Neuronal stem cell (in vitro differentiated cells): ENCODE data around the gene GRPEL2.

Source experiments
- DNase-seq: peaks from one replicate; pipeline ENCODE4 v3.0.0-alpha.2; 2013; ENCODE audit warnings: low spot score
- H2AFZ ChIP-seq: one replicate; pipeline ENCODE4 v1.6.1; 2013; ENCODE audit warnings: mild to moderate bottlenecking, low read length, inconsistent platforms
- H2AK5ac ChIP-seq: 2 replicates; pipeline ENCODE4 v1.6.1; 2013; ENCODE audit warnings: low read depth, mild to moderate bottlenecking, inconsistent platforms, low read length, moderate library complexity, mixed read lengths
- H2BK120ac ChIP-seq: 2 replicates; pipeline ENCODE4 v1.6.1; 2013; ENCODE audit warnings: low read depth, mild to moderate bottlenecking, inconsistent platforms, low read length, moderate library complexity, mixed read lengths
- H2BK12ac ChIP-seq: one replicate; pipeline ENCODE4 v1.6.1; 2013; ENCODE audit warnings: low read length, inconsistent platforms
- H2BK15ac ChIP-seq: 2 replicates; pipeline ENCODE4 v1.6.1; 2013; ENCODE audit warnings: mild to moderate bottlenecking, low read length, inconsistent platforms, mixed read lengths
- H2BK5ac ChIP-seq: one replicate; pipeline ENCODE4 v1.6.1; 2013; ENCODE audit warnings: inconsistent platforms, mild to moderate bottlenecking, low read length, moderate library complexity
- H3K14ac ChIP-seq: one replicate; pipeline ENCODE4 v1.6.1; 2013; ENCODE audit warnings: low read length, inconsistent platforms
- H3K18ac ChIP-seq: 2 replicates; pipeline ENCODE4 v1.6.1; 2013; ENCODE audit warnings: low read length, inconsistent platforms
- H3K23ac ChIP-seq: 2 replicates; pipeline ENCODE4 v1.6.1; 2013; ENCODE audit warnings: low read depth, mild to moderate bottlenecking, mixed read lengths, low read length, inconsistent platforms; ENCODE audit not compliant: poor library complexity
- H3K27ac ChIP-seq: replicated peaks from 3 replicates; pipeline ENCODE4 v1.5.1; 2013; ENCODE audit warnings: low read length, inconsistent platforms
- H3K27me3 ChIP-seq, 3 experiments: 2 replicates each; pipeline ENCODE4 v1.6.1; 2013; ENCODE audit warnings: low read length in 3 of 3, mild to moderate bottlenecking in 2 of 3, inconsistent platforms in 1 of 3, low read depth in 1 of 3, mixed read lengths in 1 of 3, moderate library complexity in 1 of 3; ENCODE audit not compliant: control insufficient read depth in 3 of 3, insufficient read depth in 3 of 3
- H3K36me3 ChIP-seq, 2 donors: replicated peaks in 1 of 2; 2 replicates each; pipeline ENCODE4 v1.6.1; 2013; ENCODE audit warnings: low read length in 2 of 2; ENCODE audit not compliant: control insufficient read depth in 2 of 2, insufficient read depth in 2 of 2
- H3K4ac ChIP-seq: 2 replicates; pipeline ENCODE4 v1.6.1; 2013; ENCODE audit warnings: inconsistent platforms, mild to moderate bottlenecking, low read length, moderate library complexity
- H3K4me1 ChIP-seq, 2 donors: 1 replicate in 1 of 2; 2 replicates in 1 of 2; pipeline ENCODE4 v1.6.1; 2013; ENCODE audit warnings: low read length in 2 of 2, low read depth in 1 of 2; ENCODE audit not compliant: control insufficient read depth in 2 of 2, insufficient read depth in 1 of 2
- H3K4me2 ChIP-seq: one replicate; pipeline ENCODE4 v1.6.1; 2013; ENCODE audit warnings: mild to moderate bottlenecking, low read length, inconsistent platforms; ENCODE audit not compliant: insufficient read depth, poor library complexity, severe bottlenecking
- H3K4me3 ChIP-seq, 2 donors: 2 replicates each; pipeline ENCODE4 v1.5.1; 2013; ENCODE audit warnings: low read length in 2 of 2, mild to moderate bottlenecking in 2 of 2, inconsistent platforms in 1 of 2, moderate library complexity in 1 of 2
- H3K79me1 ChIP-seq: one replicate; pipeline ENCODE4 v1.6.1; 2013; ENCODE audit warnings: low read depth, mild to moderate bottlenecking, inconsistent platforms, low read length, moderate library complexity
- H3K9ac ChIP-seq: one replicate; pipeline ENCODE4 v1.6.1; 2013; ENCODE audit warnings: mild to moderate bottlenecking, low read depth, low read length, inconsistent platforms; ENCODE audit not compliant: poor library complexity
- H3K9me3 ChIP-seq, 2 donors: replicated peaks in 1 of 2; 2 replicates each; pipeline versions ENCODE3 to v1.6.1; 2013; ENCODE audit warnings: low read length in 2 of 2, mild to moderate bottlenecking in 2 of 2, inconsistent platforms in 1 of 2, low read depth in 1 of 2, mixed read lengths in 1 of 2, moderate library complexity in 1 of 2; ENCODE audit not compliant: control insufficient read depth in 2 of 2, insufficient read depth in 1 of 2
- H4K8ac ChIP-seq: one replicate; pipeline ENCODE4 v1.6.1; 2013; ENCODE audit warnings: low read depth, mild to moderate bottlenecking, inconsistent platforms, low read length, moderate library complexity
- H4K91ac ChIP-seq: one replicate; pipeline ENCODE4 v1.6.1; 2013; ENCODE audit warnings: low read length, low read depth, mild to moderate bottlenecking, inconsistent platforms; ENCODE audit not compliant: poor library complexity
- WGBS, 2 donors: extraction: QIAGEN DNeasy Blood & Tissue Kit; methylation state at CpG; one replicate each; pipeline ENCODE4 v1.1.7; 2013; ENCODE audit warnings: missing lambda C conversion rate in 2 of 2, mixed read lengths in 1 of 2; ENCODE audit not compliant: insufficient read length in 2 of 2, insufficient replicate concordance in 1 of 2; ENCODE audit errors: extremely low coverage in 2 of 2; 5-methylcytosine and 5-hydroxymethylcytosine counted together

The GRPEL2 gene

DNA sequence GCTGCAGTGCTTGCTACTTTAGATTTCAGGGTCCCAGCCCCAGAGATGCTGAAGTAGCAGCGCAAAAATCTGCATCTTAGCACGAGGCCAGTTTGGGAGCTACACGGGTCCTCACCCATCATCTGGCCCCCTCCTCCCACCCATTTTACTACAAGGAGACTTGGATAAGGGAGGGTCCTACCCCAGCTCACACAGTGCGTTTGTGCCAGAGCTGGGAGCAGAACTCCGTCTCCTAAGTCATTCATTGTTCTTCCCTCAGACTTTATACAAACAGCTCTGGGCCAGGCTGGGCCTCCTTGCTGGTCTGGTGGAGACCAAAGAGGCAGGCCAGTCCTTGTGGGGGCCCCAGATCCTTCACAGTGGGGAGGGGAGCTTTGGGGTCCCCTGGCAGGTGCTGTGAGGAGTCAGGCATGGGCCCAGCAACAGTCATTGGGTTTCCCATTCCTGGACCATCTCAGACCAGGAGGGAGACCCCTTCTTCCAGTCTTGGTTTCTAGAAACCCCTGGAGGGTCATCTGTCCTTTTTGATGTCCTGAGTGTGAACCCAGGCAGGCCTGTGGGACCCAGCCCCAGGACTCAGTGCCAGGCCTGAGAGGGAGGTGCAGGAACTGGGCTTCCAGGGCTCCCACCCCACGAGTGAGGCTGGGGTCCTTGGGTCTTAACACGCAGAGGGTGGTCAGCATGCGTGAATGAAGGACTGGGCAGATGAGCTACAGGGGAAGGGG is 36.1 kb downstream of the GRPEL2 start:
- Histone ChIP-seq H2AFZ (peak overlapping the region; percentile 93), H3K23ac (peak overlapping the region; percentile 27), H3K27me3 (no peaks in the 10 kb centered on the region), H3K4me1 (peaks cover 9 to 16% of the 10 kb centered on the region in 2 donors), H2BK15ac (peak overlapping the region; percentile 14), H4K91ac (no peak overlapping the region), H3K27ac (no peak overlapping the region), H3K79me1 (no peaks in the 10 kb centered on the region), H3K4me3 (peak overlapping the region in 1 of 2 donors; percentile 48), H3K4ac (no peak overlapping the region), H2BK120ac (no peak overlapping the region), H2AK5ac (peak overlapping the region; percentile 76), H2BK12ac (no peak overlapping the region), H2BK5ac (no peak overlapping the region), H3K4me2 (no peak overlapping the region), H3K14ac (no peak overlapping the region), H3K18ac (peak overlapping the region; percentile 74), H3K9me3 (no peaks in the 10 kb centered on the region), H3K36me3 (no peaks in the 10 kb centered on the region), H3K9ac (no peak overlapping the region), H4K8ac (no peak overlapping the region)
- no CpG with 5 or more reads among the region's 8 CpGs for WGBS, 2 donors
- no peak for DNase-seq

DNA sequence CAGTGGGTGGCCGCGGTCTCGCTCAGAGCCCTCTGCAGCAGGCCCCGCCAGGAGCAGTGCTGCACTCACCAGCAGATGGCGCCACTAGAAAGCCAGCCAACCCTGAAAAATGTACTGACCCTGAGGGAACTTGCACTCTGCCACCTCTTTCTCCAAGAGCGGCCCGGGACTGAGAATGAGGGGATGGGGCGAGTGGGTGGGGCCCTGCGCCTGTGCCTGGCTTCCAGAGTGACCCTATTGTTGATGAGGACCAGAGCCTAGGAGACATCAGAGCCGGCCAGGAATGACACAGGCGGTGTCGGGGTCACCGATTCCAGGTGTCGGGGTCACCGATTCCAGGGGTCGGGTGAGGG is 36.7 kb downstream of the GRPEL2 start:
- H3K4ac ChIP-seq: no peak overlapping the region
- peaks cover 9 to 16% of the 10 kb centered on the region in 2 donors for H3K4me1 ChIP-seq

GRCh38 chr5:149382517-149383220 is 37.4 kb downstream of the GRPEL2 start:
- Histone ChIP-seq H3K4me2 (no peak overlapping the region), H3K4ac (no peak overlapping the region), H2BK120ac (no peak overlapping the region), H3K9me3 (no peaks in the 10 kb centered on the region), H3K27ac (no peak overlapping the region), H3K18ac (no peak overlapping the region), H4K91ac (no peak overlapping the region), H2BK15ac (peak overlapping the region; percentile 28), H2AFZ (no peak overlapping the region), H2BK12ac (peak overlapping the region; percentile 63), H3K23ac (no peak overlapping the region), H2BK5ac (no peak overlapping the region), H2AK5ac (no peak overlapping the region), H3K27me3 (no peaks in the 10 kb centered on the region), H3K4me3 (no peak overlapping the region), H3K79me1 (no peaks in the 10 kb centered on the region), H3K4me1 (peaks cover 9 to 16% of the 10 kb centered on the region in 2 donors), H4K8ac (no peak overlapping the region), H3K14ac (no peak overlapping the region), H3K36me3 (no peaks in the 10 kb centered on the region), H3K9ac (no peak overlapping the region)
- no peak for DNase-seq
- WGBS, 2 donors: no CpG with 5 or more reads among the region's 12 CpGs

More for the DNA sequence above, 36.7 kb downstream of the GRPEL2 start:
- no peaks in the 10 kb centered on the region for H3K79me1 ChIP-seq
- no peak overlapping the region for H3K23ac ChIP-seq
- no peak overlapping the region for H2BK12ac ChIP-seq
- peak overlapping the region; percentile 39 for H3K18ac ChIP-seq
- peak; percentile 77 for DNase-seq
- no peaks in the 10 kb centered on the region for H3K36me3 ChIP-seq
- H3K14ac ChIP-seq: no peak overlapping the region
- no peak overlapping the region for H2BK15ac ChIP-seq
- no peak overlapping the region for H4K91ac ChIP-seq
- no peak overlapping the region for H2BK120ac ChIP-seq
- no peak overlapping the region for H3K27ac ChIP-seq
- no peak overlapping the region for H4K8ac ChIP-seq
- H2AK5ac ChIP-seq: peak overlapping the region; percentile 76
- H3K9ac ChIP-seq: no peak overlapping the region
- peak overlapping the region in 1 of 2 donors; percentile 48 for H3K4me3 ChIP-seq
- no peak overlapping the region for H2BK5ac ChIP-seq
- no peaks in the 10 kb centered on the region for H3K9me3 ChIP-seq
- no CpG with 5 or more reads among the region's 16 CpGs for WGBS, 2 donors
- H2AFZ ChIP-seq: peak overlapping the region; percentile 93
- H3K4me2 ChIP-seq: no peak overlapping the region
- no peaks in the 10 kb centered on the region for H3K27me3 ChIP-seq

DNA sequence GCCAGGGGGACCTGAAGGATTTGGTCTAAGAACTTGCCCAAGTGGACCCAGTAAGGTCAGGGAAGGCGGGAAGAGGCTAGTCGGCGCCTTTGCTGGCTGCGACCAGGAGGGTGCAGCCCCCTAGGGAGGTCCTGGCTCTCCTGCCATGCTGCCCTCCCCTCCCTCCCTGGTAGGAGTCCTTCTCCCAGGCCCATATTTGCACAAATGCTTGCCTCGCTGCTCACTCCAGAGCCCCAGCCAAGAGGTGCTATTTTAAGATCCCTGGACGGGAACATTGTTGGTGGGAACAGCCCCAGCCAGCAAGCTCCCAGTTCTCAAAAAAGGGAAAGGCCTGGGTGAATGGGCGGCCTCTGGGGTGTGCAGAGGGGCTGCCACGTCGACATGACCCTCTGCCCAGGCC is 38.1 kb downstream of the GRPEL2 start:
- H3K36me3 ChIP-seq: no peaks in the 10 kb centered on the region
- no peak overlapping the region for H2BK120ac ChIP-seq
- no peak overlapping the region for H2AK5ac ChIP-seq
- H3K9me3 ChIP-seq: peaks cover under 1 to 2% of the 10 kb centered on the region in 2 donors
- no peak overlapping the region for H3K4ac ChIP-seq
- no peak overlapping the region for H3K18ac ChIP-seq
- H4K8ac ChIP-seq: no peak overlapping the region
- H3K79me1 ChIP-seq: no peaks in the 10 kb centered on the region
- no peak overlapping the region for H3K4me3 ChIP-seq
- H4K91ac ChIP-seq: no peak overlapping the region
- no peak overlapping the region for H3K27ac ChIP-seq
- WGBS, 2 donors: no CpG with 5 or more reads among the region's 9 CpGs
- no peak overlapping the region for H3K9ac ChIP-seq
- peaks cover 9 to 15% of the 10 kb centered on the region in 2 donors for H3K4me1 ChIP-seq
- DNase-seq: no peak
- H2BK5ac ChIP-seq: no peak overlapping the region
- H3K23ac ChIP-seq: no peak overlapping the region
- H2BK12ac ChIP-seq: no peak overlapping the region
- H2AFZ ChIP-seq: no peak overlapping the region
- H2BK15ac ChIP-seq: no peak overlapping the region
- H3K4me2 ChIP-seq: no peak overlapping the region
- no peak overlapping the region for H3K14ac ChIP-seq
- H3K27me3 ChIP-seq: no peaks in the 10 kb centered on the region
